ENCODE data around the gene LMTK2. TPM values are rescaled to one million over a fixed set of nuclear protein-coding genes. Genes with fewer than 3 reads are reported as not detected.

LMTK2 gene
- total RNA-seq, 2 experiments from 2014 or later = 10.0 to 17.5 TPM

- peaks cover 3% of the 10 kb centered on the region; the same call in 1 of the 2 replicates for H3K36me3 ChIP-seq (ENCODE audit: insufficient read depth, low read length)
- H3K27ac ChIP-seq (ENCODE audit: low read depth, low read length, poor library complexity, severe bottlenecking) = no peak overlapping the region
- H3K9me2 ChIP-seq (ENCODE audit: insufficient read depth, low read length) = no peaks in the 10 kb centered on the region
- H3K9me3 ChIP-seq (ENCODE audit: low read length) = no peaks in the 10 kb centered on the region
- H3K4me3 ChIP-seq (ENCODE audit: low read depth, low read length, poor library complexity, severe bottlenecking) = peak overlapping the region; percentile 56
- intact Hi-C loops (cut with micrococcal nuclease; ENCODE audit: unreplicated experiment) = no loop called here
- POLR2A ChIA-PET = interaction anchor here (0.6 kb wide), 1 partner anchor 53 kb away, joined by 3 read pairs; no protein-coding TSS in a partner anchor
- H4K20me1 ChIP-seq (ENCODE audit: insufficient read depth, low read length) = no peaks in the 10 kb centered on the region
- no peak overlapping the region for H2AFZ ChIP-seq (ENCODE audit: low read length)
- no peak for DNase-seq (ENCODE audit: low spot score)
- BruUV-seq (replicated peaks) = no TSS peak
- CTCF ChIA-PET (ENCODE audit: unreplicated experiment) = interaction anchor here (0.6 kb wide), 1 partner anchor 279 kb away, joined by 3 read pairs; no protein-coding TSS in a partner anchor
- peaks cover 6% of the 10 kb centered on the region for H3K4me1 ChIP-seq (ENCODE audit: insufficient read depth, low read length, poor library complexity, severe bottlenecking)
- H3K4me2 ChIP-seq (ENCODE audit: low read length) = peak overlapping the region; percentile 53
- no peak for TF ChIP-seq EZH2phosphoT487 (IDR thresholded peaks at IDR 0.05; ENCODE audit: borderline replicate concordance, low read depth, low read length)
- TF ChIP-seq CTCF (conservative IDR thresholded peaks at IDR 0.05; ENCODE audit: low read length) = no peak
- no peaks in the 10 kb centered on the region for H3K79me2 ChIP-seq (ENCODE audit: insufficient read depth, low read depth, low read length)
Measured at GRCh38 chr7:98211676-98212531, 105.2 kb downstream of the LMTK2 start.

GRCh38 chr7:98212532-98213041 is 105.9 kb downstream of the LMTK2 start:
- no peaks in the 10 kb centered on the region for H4K20me1 ChIP-seq (ENCODE audit: insufficient read depth, low read length)
- BruUV-seq (replicated peaks) = no TSS peak
- H3K4me2 ChIP-seq (ENCODE audit: low read length) = no peak overlapping the region
- no peaks in the 10 kb centered on the region for H3K9me2 ChIP-seq (ENCODE audit: insufficient read depth, low read length)
- no peaks in the 10 kb centered on the region for H3K36me3 ChIP-seq (ENCODE audit: insufficient read depth, low read length)
- POLR2A ChIA-PET = no interaction called here
- TF ChIP-seq CTCF (conservative IDR thresholded peaks at IDR 0.05; ENCODE audit: low read length) (no peak), EZH2phosphoT487 (IDR thresholded peaks at IDR 0.05; ENCODE audit: borderline replicate concordance, low read depth, low read length) (no peak)
- DNase-seq (ENCODE audit: low spot score) = no peak
- no peak overlapping the region for H3K27ac ChIP-seq (ENCODE audit: low read depth, low read length, poor library complexity, severe bottlenecking)
- intact Hi-C loops (cut with micrococcal nuclease; ENCODE audit: unreplicated experiment) = no loop called here
- H2AFZ ChIP-seq (ENCODE audit: low read length) = no peak overlapping the region
- H3K4me3 ChIP-seq (ENCODE audit: low read depth, low read length, poor library complexity, severe bottlenecking) = no peak overlapping the region
- peaks cover 6% of the 10 kb centered on the region for H3K4me1 ChIP-seq (ENCODE audit: insufficient read depth, low read length, poor library complexity, severe bottlenecking)
- no peaks in the 10 kb centered on the region for H3K9me3 ChIP-seq (ENCODE audit: low read length)
- CTCF ChIA-PET (ENCODE audit: unreplicated experiment) = interaction anchor here (0.6 kb wide), 1 partner anchor 279 kb away, joined by 3 read pairs; no protein-coding TSS in a partner anchor
- no peaks in the 10 kb centered on the region for H3K79me2 ChIP-seq (ENCODE audit: insufficient read depth, low read depth, low read length)

All from OCI-LY7 (cell line).